ENCODE results near the gene GATAD1.
A peak's percentile ranks its signal among the peaks of the same experiment; 100 is the strongest.

The GATAD1 gene

GRCh38 chr7:92446869-92447344 lies 375 bp upstream of the GATAD1 start:
- ATAC-seq (ENCODE audit: insufficient read depth, low read depth), result no peak
- peak overlapping the region; percentile 99 for H3K9ac ChIP-seq (ENCODE audit: low read depth, low read length)
- H3K27ac ChIP-seq (ENCODE audit: low read length), result peak overlapping the region; percentile 90
- peaks cover 6% of the 10 kb centered on the region for H3K36me3 ChIP-seq (ENCODE audit: insufficient read depth, low read length)
- peak overlapping the region; percentile 87 for H2AFZ ChIP-seq (ENCODE audit: low read depth, low read length)
- no peaks in the 10 kb centered on the region for H4K20me1 ChIP-seq (ENCODE audit: insufficient read depth, low read length)
- no peaks in the 10 kb centered on the region for H3K27me3 ChIP-seq (ENCODE audit: insufficient read depth, low read length, poor library complexity)
- no peaks in the 10 kb centered on the region for H3K79me2 ChIP-seq (ENCODE audit: insufficient read depth, low read length)
- no peaks in the 10 kb centered on the region for H3K9me3 ChIP-seq (ENCODE audit: insufficient read depth, low read length, severe bottlenecking)
- no peak for DNase-seq
- peak overlapping the region; percentile 64 for H3K4me2 ChIP-seq (ENCODE audit: insufficient read depth, low read length)
- TF ChIP-seq EZH2 (IDR thresholded peaks at IDR 0.05; ENCODE audit: borderline replicate concordance, low read depth, low read length, severe bottlenecking) (no peak), CTCF (IDR thresholded peaks at IDR 0.05; ENCODE audit: borderline replicate concordance, extremely low read depth, low read length, poor library complexity, severe bottlenecking) (no peak)
- peak overlapping the region; percentile 54 to 82; a peak in 3 of 4 replicates for H3K4me3 ChIP-seq (ENCODE audit: low read depth in 1 of 2, low read length in 2 of 2)
- H3K4me1 ChIP-seq (ENCODE audit: insufficient read depth, low read length), result peaks cover 21% of the 10 kb centered on the region

- H3K4me1 ChIP-seq (ENCODE audit: insufficient read depth, low read length), result peaks cover 21% of the 10 kb centered on the region
- peak overlapping the region; percentile 87 for H2AFZ ChIP-seq (ENCODE audit: low read depth, low read length)
These were observed 994 bp downstream of the GATAD1 start for GRCh38 chr7:92448205-92448747.

GRCh38 chr7:92451645-92452044 lies 4.4 kb downstream of the GATAD1 start:
- Histone ChIP-seq H4K20me1 (ENCODE audit: insufficient read depth, low read length) (no peaks in the 10 kb centered on the region), H3K9me3 (ENCODE audit: insufficient read depth, low read length, severe bottlenecking) (no peaks in the 10 kb centered on the region), H3K27ac (ENCODE audit: low read length) (no peak overlapping the region), H3K36me3 (ENCODE audit: insufficient read depth, low read length) (peaks cover 46% of the 10 kb centered on the region), H2AFZ (ENCODE audit: low read depth, low read length) (no peak overlapping the region), H3K4me1 (ENCODE audit: insufficient read depth, low read length) (peaks cover 16% of the 10 kb centered on the region), H3K4me3 (ENCODE audit: low read depth in 1 of 2, low read length in 2 of 2) (no peak overlapping the region), H3K27me3 (ENCODE audit: insufficient read depth, low read length, poor library complexity) (no peaks in the 10 kb centered on the region), H3K79me2 (ENCODE audit: insufficient read depth, low read length) (no peaks in the 10 kb centered on the region), H3K4me2 (ENCODE audit: insufficient read depth, low read length) (no peak overlapping the region), H3K9ac (ENCODE audit: low read depth, low read length) (no peak overlapping the region)
- ATAC-seq (ENCODE audit: insufficient read depth, low read depth), result no peak
- no peak for TF ChIP-seq EZH2 (IDR thresholded peaks at IDR 0.05; ENCODE audit: borderline replicate concordance, low read depth, low read length, severe bottlenecking)
- no peak for TF ChIP-seq CTCF (IDR thresholded peaks at IDR 0.05; ENCODE audit: borderline replicate concordance, extremely low read depth, low read length, poor library complexity, severe bottlenecking)
- no peak for DNase-seq

More at GRCh38 chr7:92448205-92448747, 994 bp downstream of the GATAD1 start:
- peaks cover 18% of the 10 kb centered on the region for H3K36me3 ChIP-seq (ENCODE audit: insufficient read depth, low read length)
- H3K79me2 ChIP-seq (ENCODE audit: insufficient read depth, low read length), result no peaks in the 10 kb centered on the region
- DNase-seq, result peak; percentile 61
- H3K4me2 ChIP-seq (ENCODE audit: insufficient read depth, low read length), result peak overlapping the region; percentile 64
- H3K9ac ChIP-seq (ENCODE audit: low read depth, low read length), result peak overlapping the region; percentile 99
- H3K9me3 ChIP-seq (ENCODE audit: insufficient read depth, low read length, severe bottlenecking), result no peaks in the 10 kb centered on the region
- peak; percentile 66 for TF ChIP-seq CTCF (IDR thresholded peaks at IDR 0.05; ENCODE audit: borderline replicate concordance, extremely low read depth, low read length, poor library complexity, severe bottlenecking)
- TF ChIP-seq EZH2 (IDR thresholded peaks at IDR 0.05; ENCODE audit: borderline replicate concordance, low read depth, low read length, severe bottlenecking), result no peak
- no peaks in the 10 kb centered on the region for H4K20me1 ChIP-seq (ENCODE audit: insufficient read depth, low read length)
- H3K27ac ChIP-seq (ENCODE audit: low read length), result peak overlapping the region; percentile 90
- peak overlapping the region; percentile 54 to 82; a peak in 3 of 4 replicates for H3K4me3 ChIP-seq (ENCODE audit: low read depth in 1 of 2, low read length in 2 of 2)
- H3K27me3 ChIP-seq (ENCODE audit: insufficient read depth, low read length, poor library complexity), result no peaks in the 10 kb centered on the region
- peak; percentile 37 for ATAC-seq (ENCODE audit: insufficient read depth, low read depth)
